Measurements from ENCODE around the gene MOXD1.

Gene MOXD1

DNA sequence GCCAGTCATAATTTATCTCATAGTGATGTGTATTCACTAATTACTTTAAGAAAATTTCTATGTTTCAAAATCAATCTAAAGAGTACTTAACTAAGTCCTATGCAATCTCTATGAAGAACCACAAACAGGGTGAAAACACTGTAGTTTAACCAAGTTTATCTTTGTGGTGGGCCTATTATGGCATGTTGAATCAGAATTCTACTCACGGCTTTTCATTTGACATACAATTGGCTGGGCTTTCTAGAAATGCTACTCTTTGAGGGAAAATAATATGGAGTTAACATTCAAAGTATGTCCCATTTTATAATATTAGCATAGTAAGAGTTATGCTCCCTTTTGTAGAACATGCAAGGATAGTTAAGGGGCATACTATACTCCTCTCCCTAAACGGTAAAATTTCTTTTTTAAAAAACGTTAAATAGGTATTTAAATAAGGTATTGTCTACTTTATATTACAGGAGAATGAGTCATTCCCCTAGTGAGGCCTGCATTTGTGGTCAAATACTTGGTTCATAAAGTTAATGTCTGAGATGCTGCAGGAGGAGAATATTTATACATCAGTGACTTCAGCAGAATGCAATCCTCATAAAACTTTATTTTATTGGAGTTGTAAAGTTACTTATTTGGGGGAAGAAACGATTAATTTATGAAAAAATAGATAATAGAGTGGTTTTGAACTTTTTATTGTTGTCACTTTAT, 1.8 kb downstream of the MOXD1 start:
- FAIRE-seq, result no peak

DNA sequence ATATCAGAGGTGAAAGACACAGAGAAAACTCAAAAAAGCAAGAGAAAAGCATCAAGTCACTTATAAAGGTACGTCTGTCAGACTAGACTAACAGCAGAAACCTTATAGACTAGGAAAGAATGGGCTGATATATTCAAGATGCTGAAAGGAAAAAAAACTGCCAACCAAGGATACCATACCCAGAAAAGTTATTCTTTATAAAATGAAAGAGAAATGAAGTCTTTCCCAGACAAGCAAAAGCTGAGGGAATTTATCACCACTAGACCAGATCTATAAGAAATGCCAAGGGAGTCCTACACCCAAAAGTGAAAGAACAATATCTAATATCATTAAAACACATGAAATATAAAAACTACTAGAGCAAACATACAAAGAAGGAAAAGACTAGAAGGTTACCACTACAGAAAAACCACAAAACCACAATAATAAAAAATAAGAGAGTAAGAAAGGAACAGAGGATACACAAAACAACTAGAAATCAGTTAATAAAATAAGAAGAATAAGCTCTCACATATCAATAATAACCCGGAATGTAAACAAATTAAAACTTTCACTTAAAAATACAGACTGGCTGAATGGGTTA, 6.2 kb downstream of the MOXD1 start:
- FAIRE-seq, result no peak

DNA sequence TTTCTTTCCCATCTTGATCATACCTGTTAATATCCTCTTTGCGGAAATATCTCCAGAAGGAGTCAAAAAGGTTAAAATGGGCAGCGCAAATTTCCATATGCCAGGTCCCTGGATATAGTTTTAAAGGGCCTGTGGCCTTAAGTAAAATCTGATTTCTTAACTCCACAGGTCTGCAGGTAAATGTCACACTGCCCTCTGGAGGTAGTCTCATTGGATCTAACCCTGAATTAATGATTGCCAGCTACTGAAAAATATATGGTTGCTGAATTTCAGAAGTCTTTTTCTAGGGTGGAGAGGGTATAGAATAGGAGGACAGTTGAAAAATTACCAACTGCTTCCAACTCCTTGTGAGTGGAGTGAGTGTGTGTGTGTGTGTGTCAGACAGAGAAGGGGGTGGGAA, 8.5 kb downstream of the MOXD1 start:
- FAIRE-seq, result no peak

DNA sequence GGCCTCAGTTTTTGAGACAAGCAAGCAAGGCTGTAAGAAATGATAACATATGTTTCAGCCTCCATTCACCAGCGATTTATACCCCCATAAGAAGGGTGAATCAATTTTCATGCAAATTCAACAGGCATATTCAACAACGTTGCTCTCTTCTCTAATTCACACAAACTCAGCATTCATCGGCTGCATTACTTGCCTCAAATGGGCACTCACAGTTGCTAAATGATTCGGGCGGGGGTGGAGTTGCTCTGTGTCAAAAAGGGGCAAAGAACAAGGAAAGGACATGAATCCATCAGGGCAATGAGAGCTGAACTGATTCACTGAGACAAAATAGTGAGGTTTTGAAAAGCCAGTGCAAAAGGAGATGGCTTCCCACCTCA, 9.0 kb downstream of the MOXD1 start:
- FAIRE-seq, result no peak

DNA sequence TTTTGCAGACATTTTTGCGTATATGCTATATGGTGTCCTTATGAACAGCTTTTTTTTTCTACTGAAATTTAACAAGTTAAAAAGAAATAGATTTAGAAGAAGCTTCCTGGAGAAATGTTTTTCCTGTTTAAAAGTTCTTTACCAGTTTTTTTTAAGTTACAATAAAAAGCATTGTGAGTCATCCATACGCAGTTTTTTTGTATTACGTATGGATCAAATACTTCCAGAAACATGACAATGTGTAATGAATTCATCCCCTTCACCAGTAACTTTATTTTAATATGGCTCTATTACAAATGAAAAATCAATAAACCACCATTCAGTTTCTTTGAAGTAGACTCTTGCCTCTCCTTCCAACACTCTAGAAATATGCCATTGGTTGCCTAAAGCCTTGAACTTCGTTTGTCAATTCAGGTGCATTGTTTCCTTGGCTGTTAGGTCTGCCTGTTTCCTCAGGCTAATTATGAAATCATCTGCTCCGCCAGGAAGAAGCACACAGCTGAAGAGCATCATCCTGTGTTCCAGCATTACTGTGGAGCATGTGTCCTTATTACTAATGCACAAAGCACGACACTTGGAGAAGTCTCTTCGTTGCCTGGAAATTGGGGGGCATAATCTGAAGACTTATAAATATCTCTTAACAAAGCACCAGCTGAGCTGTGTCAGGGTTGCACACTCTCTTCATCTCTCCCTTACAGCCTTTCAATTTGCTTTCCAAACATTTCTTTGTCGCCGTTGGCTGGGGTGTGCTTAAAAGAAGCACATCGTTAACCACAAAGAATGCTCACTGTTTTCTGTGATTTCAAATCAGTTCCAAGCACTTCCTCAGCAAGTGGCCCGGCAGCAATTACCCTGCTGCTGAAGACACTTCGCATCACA, 9.6 kb downstream of the MOXD1 start:
- FAIRE-seq, result no peak

DNA sequence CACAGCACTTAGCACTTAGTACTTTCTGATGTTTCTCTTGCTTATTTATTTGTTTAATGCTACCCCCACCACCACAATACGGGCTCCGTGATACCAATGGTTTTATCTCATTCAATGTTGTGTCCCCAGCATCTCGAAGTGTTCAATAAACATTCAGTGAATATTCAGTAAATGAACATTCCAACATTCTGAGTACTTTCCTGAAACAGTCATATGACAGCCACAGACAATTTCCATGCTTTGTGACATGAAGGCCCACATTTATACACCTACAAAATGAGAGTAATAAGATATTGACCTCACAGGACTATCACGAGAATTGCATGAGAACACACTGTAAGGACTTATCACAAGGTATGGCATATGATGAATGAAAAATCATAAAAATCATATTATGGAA, 10.8 kb downstream of the MOXD1 start:
- FAIRE-seq, result no peak

DNA sequence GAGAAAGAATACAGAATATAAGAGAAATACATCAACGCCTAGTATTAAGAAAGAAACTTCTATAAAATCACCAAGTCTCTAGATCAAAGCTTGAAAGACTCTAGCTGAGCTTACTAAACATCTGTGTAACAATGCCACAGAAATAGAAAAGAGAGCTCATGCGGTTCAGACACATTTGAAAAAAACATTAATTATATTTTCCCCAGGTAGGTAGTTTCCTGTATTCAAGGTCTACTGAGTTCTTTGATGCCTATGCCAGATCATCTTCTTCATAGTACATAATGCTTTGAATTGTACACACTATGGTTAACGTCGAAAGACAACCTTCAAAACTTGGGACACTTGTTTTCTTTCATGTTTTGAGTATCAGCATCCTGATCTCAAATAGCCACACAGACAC, 11.3 kb downstream of the MOXD1 start:
- no peak for FAIRE-seq

DNA sequence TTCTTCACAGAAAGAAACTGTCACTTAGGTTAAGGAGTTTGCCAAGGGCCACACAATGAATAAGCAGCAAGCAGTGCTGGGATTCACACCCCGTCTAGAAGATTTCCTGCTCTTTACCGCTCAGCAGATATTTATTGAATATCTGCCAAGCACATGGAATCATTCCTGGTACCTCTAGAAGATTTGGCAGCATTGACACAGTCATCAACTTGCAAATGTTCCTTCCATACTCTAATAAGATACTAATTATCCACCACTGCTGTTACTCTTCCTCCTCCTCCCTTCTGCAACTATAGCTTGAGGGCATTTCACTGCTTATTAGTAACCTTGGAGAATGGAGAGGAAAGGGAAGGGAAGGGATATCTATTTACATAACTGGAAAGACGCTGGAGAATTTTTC, 13.0 kb downstream of the MOXD1 start:
- no peak for FAIRE-seq

DNA sequence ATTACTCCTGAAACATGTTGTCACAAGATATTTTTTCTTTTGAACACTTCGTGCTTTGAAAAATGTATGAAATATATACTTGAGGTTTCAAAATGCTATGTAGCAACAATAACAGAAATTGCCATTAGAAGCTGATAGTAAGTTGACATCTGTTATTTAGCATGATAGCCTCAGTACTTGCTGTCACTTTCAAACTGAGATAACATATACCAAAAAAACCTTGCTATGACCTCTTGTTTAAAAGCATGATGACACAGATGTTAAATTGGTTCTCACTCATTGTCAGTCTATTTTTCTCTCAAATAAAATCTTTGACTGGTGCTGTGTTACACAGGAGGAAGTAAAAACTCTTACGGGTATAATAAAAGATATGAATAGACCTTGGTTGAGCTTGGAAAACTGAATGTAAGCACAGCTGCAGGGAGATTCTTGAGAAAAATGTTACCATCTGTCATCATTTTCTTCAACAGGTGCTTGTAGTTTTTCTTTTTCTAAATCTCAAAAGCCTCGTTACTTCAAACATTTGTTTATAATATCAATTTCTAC, 18.6 kb downstream of the MOXD1 start:
- no peak for FAIRE-seq

DNA sequence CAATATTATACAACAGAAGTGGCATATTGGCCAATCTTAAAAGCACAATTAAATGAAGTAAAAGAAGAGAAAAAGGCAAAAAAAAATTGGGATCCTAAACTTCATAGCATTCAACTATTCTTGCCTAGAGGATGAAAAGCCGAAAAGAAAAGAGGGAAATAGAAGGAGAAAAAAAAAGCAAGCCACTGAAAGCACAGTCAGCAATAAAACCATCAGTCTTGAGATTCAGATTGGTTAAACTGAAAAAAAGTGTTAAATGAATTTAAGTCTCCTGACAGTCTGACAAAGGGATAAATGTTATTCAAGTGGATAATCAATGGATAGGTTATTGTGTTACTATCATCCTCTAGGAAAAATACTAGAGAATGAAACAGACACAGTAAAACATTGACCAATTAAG, 19.9 kb downstream of the MOXD1 start:
- no peak for FAIRE-seq

DNA sequence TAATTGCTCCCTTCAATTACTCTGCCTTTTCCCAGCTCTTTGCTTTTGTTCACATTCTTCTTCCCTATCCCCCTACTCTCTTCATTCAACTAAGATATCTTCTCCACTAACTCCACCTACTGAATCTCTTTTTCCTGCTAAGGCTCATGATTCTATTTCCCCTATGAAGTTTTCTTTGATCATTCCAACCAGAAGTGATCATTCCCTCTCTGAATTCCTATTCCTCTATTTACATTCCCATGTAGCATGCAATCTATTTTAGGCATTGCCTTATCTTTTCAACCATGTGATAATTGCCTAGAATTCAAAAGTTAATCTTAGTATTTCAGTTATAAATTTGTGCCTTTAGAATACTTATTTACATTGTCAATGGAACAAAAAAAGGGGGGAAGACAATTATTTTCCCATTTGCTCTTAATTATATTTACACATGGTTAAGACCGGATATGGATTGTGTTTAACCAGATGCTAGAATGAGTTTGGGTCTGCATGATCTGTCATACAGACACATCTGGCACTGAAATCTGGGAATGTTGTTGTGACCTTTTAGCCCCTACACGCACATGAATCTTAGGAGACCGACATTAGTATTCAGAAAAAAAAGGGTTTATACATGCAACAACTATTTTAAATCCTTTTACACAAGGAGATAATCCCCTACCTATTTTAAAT, 20.8 kb downstream of the MOXD1 start:
- FAIRE-seq, result no peak

DNA sequence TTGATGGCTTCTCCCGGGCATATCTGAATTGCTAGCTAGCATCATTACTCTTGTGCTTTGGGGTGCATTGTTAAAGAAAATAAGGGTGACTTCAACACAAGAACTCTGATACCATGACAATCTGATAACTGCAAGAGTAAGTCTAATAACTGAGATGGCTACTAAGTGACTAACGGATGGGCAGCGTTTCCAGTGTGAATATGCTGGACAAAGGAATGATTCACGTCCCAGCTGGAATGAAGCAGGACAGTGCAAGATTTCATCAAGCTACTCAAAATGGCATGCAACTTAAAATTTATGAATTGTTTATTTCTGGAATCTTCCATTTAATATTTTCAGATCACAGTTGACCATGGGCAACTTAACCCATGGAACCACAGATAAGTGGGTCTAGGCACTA, 31.7 kb downstream of the MOXD1 start:
- FAIRE-seq, result no peak

DNA sequence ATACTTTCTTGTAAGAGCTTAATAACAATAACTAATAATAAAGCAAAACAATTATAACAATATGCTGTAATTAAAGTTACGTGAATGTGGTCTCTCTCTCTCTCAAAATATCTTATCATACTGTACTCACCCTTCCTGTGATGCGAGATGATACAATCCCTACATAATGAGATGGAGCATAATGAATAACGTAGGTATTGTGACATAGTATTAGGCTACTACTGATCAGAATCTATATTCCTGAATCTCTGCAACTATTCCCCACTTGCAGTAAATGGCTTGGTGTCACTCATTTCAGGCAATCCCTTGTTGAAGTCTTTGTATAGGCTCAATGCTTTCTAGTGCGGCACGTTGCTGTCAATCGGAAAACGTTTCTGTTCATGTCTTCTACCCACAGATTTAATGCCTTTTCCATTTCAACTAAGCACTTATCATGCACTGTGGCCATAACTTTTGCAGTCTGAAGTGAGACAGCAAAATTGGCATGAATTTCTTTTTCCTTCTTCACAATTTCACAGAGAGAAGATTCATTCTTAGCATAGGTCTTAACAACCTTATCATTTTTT, 32.3 kb downstream of the MOXD1 start:
- FAIRE-seq, result no peak

DNA sequence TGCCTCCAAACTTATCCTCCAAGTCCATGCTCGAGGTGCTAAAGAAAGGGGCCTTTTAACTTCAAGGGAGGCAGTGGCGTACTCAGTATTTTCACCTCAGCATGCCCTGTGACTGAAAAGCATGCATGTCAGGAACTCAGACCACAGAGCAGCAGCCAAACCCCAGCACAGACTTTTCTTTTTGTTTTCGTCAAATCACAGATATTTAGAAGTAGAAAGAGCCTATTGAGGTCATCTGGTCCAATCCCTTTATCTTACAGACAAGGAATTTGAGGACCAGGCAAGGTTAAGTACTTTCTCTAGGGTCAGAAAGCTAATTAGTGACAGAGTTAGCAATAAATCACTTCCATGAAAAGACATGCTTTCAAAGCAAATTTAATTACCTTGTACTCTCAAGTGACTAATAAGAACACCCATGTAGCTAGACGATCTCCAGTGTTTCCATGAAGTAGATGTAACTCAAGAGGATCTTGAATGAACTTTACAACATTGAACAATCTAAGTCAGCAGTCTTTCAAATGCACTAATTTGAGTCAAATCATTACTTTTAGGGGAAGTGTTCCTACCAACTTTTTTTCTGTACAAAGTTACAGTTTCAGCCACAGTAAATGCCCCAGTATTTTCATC, 35.9 kb downstream of the MOXD1 start:
- FAIRE-seq, result no peak

DNA sequence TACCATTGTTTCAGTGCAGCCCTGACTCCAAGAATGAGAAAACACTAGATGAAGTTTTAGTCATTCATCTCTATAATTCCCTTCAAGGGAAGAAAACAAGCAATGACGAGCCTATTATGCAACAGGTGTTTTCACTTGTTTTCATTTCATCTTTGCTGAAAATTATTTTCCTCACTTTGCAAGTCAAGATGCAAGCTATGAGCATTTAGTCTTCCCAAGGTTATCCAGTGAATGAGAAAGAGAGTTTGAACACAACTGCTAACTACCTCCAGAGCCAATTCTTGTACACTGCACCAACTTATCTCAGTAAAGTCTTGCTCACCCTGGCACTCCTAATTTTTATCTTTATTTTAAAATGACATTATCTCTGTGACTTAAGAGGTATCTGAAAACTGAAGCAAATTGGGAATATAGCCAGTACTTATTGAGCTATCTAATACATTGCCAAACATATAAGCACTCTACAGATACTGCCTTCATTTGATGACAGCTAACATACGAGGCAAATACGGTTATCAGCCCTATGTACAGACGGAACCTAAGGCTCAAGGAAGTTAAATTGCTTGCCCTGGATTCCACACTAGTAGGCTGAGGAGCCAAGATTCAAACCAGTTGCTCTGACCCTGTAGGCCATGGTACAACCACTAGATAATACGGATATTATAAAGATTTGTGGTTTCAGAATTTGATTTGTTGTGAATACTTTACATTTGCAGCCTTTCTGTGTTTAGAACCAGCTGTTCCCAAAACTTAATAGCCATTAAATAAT, 36.8 kb downstream of the MOXD1 start:
- FAIRE-seq, result no peak

DNA sequence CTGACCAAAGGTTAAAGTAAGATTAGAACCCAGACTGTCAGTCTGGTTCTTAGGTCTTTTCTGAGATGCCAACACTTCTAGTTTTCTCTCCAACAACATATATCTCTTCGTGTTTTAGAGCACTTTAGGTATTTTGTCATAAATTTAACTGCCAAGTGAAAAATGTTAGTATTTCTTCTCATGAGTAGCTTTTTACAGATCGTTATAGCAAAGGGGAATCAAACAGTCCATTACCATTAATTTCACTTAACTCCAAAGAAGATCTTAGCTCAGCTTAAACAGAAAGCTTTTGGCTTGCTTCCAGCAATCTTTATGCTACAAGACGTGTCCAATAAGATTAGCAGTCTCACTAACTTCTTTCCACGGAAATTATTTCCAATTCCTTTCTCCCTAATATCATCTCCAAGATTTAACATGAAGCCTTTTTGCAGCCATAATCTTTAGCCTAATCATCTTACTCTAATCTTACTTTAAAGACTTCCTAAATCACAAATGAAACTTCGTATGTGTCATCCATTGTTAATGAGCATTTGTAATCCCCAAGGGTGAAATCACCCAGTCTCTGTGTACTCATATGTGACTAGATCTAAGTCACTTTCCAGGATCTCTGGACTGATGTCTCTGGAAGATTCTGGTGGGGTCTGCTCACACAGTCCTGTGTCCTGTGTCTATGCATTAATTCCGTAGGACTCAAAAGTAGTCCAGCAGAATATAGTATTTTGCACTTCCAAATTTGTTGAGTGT, 38.7 kb downstream of the MOXD1 start:
- FAIRE-seq, result no peak

DNA sequence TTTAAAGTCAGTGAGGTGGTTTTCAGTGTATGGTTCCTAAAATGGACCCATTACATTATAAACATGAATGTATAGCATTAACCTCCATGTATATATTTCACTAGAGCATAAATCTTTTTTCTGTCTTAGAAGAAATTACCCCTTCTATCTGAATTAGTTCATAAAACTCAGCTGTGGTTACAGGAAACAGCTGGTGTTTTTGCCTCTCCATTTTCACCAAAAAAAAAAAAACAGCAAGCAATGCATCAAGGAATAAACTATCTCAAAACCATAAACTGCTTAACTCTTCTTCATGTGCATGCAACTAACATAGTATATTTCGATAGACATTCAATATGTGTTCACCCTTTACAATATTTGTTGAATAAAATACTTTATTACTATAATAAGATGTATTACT, 40.2 kb downstream of the MOXD1 start:
- FAIRE-seq, result no peak

DNA sequence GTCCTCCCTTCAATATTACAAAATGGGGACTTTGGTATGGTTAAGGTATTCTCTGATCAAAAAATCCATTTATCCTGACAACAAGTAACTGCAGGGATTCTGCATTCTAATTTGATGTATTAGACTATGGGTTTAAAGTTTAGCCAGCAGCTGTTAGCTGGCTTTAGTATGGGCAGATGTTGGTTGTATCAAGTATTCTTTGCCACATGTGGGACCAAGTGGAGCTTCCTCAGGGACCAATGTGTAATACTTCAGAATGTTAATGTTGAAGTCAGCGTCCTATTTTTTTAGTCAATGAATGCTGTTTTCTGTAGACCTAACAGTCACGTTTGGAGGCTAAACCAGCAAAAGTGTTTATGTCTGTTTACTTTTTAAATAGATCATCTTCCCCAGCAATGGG, 41.4 kb downstream of the MOXD1 start:
- FAIRE-seq, result no peak

DNA sequence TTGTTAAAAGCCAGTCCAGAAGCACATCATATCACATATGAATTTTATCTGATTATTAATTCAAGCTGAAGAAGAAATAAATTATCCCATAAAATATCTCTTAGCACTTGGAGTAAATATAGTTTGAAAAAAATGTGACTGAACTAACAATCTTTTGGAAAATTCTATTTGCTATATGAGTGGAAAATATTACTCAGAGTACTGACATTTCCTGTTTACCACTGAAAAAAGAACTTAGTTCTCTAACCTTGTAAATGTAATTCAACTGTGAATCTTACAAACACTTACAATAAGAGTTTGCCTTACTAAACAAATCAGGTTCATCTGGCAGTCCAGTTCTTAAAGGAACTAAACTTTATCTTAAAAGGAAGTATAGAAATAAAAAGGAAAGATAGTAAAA, 44.2 kb downstream of the MOXD1 start:
- no peak for FAIRE-seq

DNA sequence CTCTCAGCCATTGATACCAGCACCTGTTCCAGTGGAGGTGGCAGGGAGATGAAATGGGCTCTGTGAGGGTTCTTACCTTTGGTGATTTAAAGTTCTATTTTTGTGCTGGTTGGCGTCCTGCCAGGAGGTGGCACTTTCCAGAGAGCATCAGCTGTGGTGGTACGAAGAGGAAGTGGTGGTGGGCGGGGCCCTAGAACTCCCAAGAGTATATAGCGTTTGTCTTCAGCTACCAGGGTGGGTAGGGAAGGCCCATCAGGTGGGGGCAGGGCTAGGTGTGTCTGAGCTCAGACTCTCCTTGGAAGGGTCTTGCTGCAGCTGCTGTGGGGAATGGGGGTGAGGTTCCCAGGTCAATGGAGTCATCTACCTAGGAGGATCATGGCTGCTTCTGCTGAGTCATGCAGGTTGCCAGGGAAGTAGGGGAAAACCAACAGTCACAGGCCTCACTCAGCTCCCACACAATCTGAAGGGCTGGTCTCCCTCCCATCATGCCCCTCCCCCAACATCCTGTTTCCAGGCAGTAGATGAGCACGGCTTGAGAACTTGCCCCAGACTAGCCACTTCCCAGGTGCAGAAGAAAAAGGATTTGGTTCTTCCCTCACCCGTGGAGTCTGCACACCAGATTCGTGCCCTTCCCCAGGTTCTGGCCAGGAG, 46.6 kb downstream of the MOXD1 start:
- FAIRE-seq, result no peak

Data from islet of Langerhans (tissue), 1 donor.